Right atrium auricular region (tissue), 2 donors: ENCODE data around the gene MGAT1. TPM values are rescaled to one million over a fixed set of nuclear protein-coding genes. Genes with fewer than 3 reads are reported as not detected.
"Not testable (repeated sequence)": the region's sequence is repeated elsewhere in the genome, so short reads cannot be mapped to it uniquely, and the experiment has no call there.

Experiments used
- DNase-seq: peaks from one replicate; pipeline ENCODE4 v3.0.0-alpha.2; 2019; ENCODE audit warnings: low spot score
- H3K27ac ChIP-seq, 2 donors: fragments of 200-600 bp; sonication (generic); 1 replicate in 1 of 2; 2 replicates in 1 of 2; pipeline ENCODE4 v1.5.1; 2016 to 2019
- H3K27me3 ChIP-seq, 2 donors: fragments of 200-600 bp; sonication (generic); one replicate each; pipeline versions ENCODE4 v1.5.1 to v1.6.0; 2017 to 2019
- H3K36me3 ChIP-seq: fragments of 200-600 bp; sonication (generic); one replicate; pipeline ENCODE4 v1.5.1; 2016
- H3K4me1 ChIP-seq, 2 donors: fragments of 200-600 bp; sonication (generic); one replicate each; pipeline versions ENCODE4 v1.5.1 to v1.6.0; 2017 to 2019
- H3K4me3 ChIP-seq, 2 donors: fragments of 200-600 bp; sonication (generic); 1 replicate in 1 of 2; 2 replicates in 1 of 2; pipeline ENCODE4 v1.5.1; 2017 to 2019; ENCODE audit warnings: mild to moderate bottlenecking in 1 of 2, moderate library complexity in 1 of 2
- H3K9me3 ChIP-seq, 2 donors: fragments of 200-600 bp; sonication (generic); one replicate each; pipeline ENCODE4 v1.5.1; 2019
- CTCF ChIP-seq, 2 donors: fragments of 200-600 bp; sonication (generic); IDR thresholded peaks; one replicate each; pipeline ENCODE4 v1.5.1; 2019; ENCODE audit warnings: antibody characterized with exemption in 2 of 2
- total RNA-seq, 2 donors: library from RNA; depleted of rRNA; stranded (reverse); fragments of >200 nt; gene quantifications; one replicate each; pipeline ENCODE4 v1.1.0, GENCODE V29; 2016

MGAT1 gene
- total RNA-seq, 2 donors from 2014 or later, result 84.1 to 130 TPM

DNA sequence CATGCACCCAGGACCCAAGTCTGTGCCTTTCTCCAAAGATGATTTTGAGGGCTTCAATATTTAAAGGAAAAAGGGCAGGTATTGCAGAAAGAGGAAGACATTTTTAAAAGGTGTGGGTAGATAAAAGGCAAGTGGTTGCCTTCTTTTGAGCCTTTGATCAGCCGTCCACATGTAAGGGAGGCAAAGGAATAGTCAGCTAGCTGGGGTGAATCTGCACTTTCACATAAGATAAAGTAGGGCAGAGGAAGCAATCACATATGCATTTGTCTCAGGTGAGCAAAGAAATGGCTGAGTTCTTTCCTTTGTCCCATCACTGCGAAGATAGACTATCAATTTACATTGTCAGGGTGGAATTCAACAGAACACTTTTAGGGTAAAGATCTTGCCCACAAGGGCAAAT lies 19.9 kb downstream of the MGAT1 start:
- no peaks in the 10 kb centered on the region for H3K27me3 ChIP-seq
- H3K27ac ChIP-seq, result no peak overlapping the region
- DNase-seq, result no peak
- no peaks in the 10 kb centered on the region for H3K36me3 ChIP-seq
- TF ChIP-seq CTCF (IDR thresholded peaks at IDR 0.05), result no peak
- no peak overlapping the region for H3K4me3 ChIP-seq
- H3K4me1 ChIP-seq, result peaks cover 0 to 35% of the 10 kb centered on the region in 2 donors
- H3K9me3 ChIP-seq, result no peaks in the 10 kb centered on the region

DNA sequence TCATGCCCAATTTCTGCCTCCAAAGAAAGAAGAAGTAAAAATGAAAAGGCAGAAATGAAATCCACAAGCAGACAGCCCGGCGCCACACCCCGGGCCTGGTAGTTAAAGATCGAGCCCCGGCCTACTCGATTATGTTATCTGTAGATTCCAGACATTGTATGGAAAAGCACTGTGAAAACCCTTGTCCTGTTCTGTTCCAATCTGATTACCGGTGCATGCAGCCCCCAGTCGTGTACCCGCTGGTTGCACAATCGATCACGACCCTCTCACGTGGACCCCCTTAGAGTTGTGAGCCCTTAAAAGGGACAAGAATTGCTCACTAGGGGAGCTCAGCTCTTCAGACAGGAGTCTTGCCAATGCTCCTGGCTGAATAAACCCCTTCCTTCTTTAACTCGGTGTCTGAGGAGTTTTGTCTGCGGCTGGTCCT lies 20.7 kb downstream of the MGAT1 start:
- not testable (repeated sequence) for H3K36me3 ChIP-seq, H3K27ac ChIP-seq, H3K9me3 ChIP-seq, H3K4me3 ChIP-seq, H3K27me3 ChIP-seq, DNase-seq
- peaks cover 0 to 27% of the 10 kb centered on the region in 2 donors for H3K4me1 ChIP-seq

DNA sequence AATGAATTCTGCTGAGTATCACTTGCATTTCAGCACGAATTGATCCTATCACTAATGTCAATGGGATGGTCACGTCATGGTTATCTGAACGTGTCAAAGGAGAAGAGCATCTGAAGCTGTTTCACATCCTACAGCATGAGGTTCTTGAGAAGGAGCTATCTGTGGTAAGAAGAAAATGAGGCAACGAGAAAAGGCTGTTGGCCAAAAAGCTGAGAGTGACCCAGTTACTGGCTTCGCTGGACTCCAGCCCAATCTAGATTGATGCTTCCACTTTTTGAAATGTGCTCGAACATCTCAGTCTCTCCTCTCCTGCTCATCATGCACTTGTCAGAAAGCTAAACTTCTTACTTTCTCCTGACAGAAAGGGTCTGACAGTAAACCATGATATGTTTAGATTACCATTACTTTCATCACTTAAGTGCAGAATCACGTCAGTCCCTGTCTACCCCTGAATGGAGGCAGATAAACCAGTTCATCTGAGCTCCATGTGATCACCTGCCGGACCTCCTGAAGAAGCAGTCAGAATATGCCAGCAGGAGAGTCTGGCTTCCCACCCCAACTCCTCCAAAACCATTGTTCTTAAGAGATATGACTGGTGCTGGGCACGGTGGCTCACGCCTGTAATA lies 22.5 kb downstream of the MGAT1 start:
- Histone ChIP-seq H3K4me3 (no peak overlapping the region), H3K4me1 (peaks cover 0 to 9% of the 10 kb centered on the region in 2 donors), H3K36me3 (no peaks in the 10 kb centered on the region), H3K27ac (no peak overlapping the region), H3K27me3 (no peaks in the 10 kb centered on the region), H3K9me3 (no peaks in the 10 kb centered on the region)
- no peak for TF ChIP-seq CTCF (IDR thresholded peaks at IDR 0.05)
- no peak for DNase-seq

GRCh38 chr5:180777475-180777874 lies 25.1 kb downstream of the MGAT1 start:
- TF ChIP-seq CTCF (IDR thresholded peaks at IDR 0.05), result no peak
- H3K9me3 ChIP-seq, result no peaks in the 10 kb centered on the region
- no peak for DNase-seq
- H3K36me3 ChIP-seq, result no peaks in the 10 kb centered on the region
- H3K4me1 ChIP-seq, result no peaks in the 10 kb centered on the region
- no peaks in the 10 kb centered on the region for H3K27me3 ChIP-seq
- H3K4me3 ChIP-seq, result no peak overlapping the region
- H3K27ac ChIP-seq, result no peak overlapping the region

- H3K4me1 ChIP-seq, result no peaks in the 10 kb centered on the region
- H3K27ac ChIP-seq, result no peak overlapping the region
- H3K9me3 ChIP-seq, result peaks cover 0 to 5% of the 10 kb centered on the region in 2 donors
- no peaks in the 10 kb centered on the region for H3K27me3 ChIP-seq
- no peak for DNase-seq
- H3K4me3 ChIP-seq, result no peak overlapping the region
- no peaks in the 10 kb centered on the region for H3K36me3 ChIP-seq
- no peak for TF ChIP-seq CTCF (IDR thresholded peaks at IDR 0.05)
Observed at GRCh38 chr5:180776376-180776775, 26.2 kb downstream of the MGAT1 start.

GRCh38 chr5:180775624-180776023 lies 27.0 kb downstream of the MGAT1 start:
- Histone ChIP-seq H3K9me3 (peaks cover 0 to 5% of the 10 kb centered on the region in 2 donors), H3K27me3 (no peaks in the 10 kb centered on the region), H3K4me1 (no peaks in the 10 kb centered on the region), H3K4me3 (no peak overlapping the region), H3K36me3 (no peaks in the 10 kb centered on the region), H3K27ac (no peak overlapping the region)
- DNase-seq, result no peak
- no peak for TF ChIP-seq CTCF (IDR thresholded peaks at IDR 0.05)
